Keratinocyte (primary cell): ENCODE data around the gene EIF2S3. TPM values are rescaled to one million over a fixed set of nuclear protein-coding genes. Genes with fewer than 3 reads are reported as not detected.

Source experiments
- DNase-seq: peaks from one replicate; pipeline ENCODE4 v3.0.0-alpha.2; 2011; ENCODE audit warnings: low read depth, missing footprints, low spot score
- FAIRE-seq: peaks from 2 replicates; lab custom pipeline; 2011; peaks lifted over from hg19 to GRCh38; lab: Jason Lieb, UNC
- H2AFZ ChIP-seq: 2 replicates; pipeline ENCODE4 v1.6.0; 2012; ENCODE audit warnings: low read length, control low read depth, inconsistent platforms; ENCODE audit not compliant: control insufficient read depth
- H3K27ac ChIP-seq: 2 replicates; pipeline ENCODE4 v1.5.1; 2011; ENCODE audit warnings: low read length; ENCODE audit not compliant: control insufficient read depth, insufficient read depth
- H3K27me3 ChIP-seq: 3 replicates; pipeline ENCODE4 v1.6.0; 2011; ENCODE audit warnings: low read length; ENCODE audit not compliant: control insufficient read depth, insufficient read depth; ENCODE audit errors: extremely low read depth
- H3K36me3 ChIP-seq, 2 experiments: 2 replicates in 1 of 2; 3 replicates in 1 of 2; pipeline ENCODE4 v1.5.1; 2011; ENCODE audit warnings: low read length in 2 of 2, mild to moderate bottlenecking in 1 of 2; ENCODE audit not compliant: control insufficient read depth in 2 of 2, insufficient read depth in 2 of 2; ENCODE audit errors: extremely low read depth in 1 of 2
- H3K4me1 ChIP-seq: 3 replicates; pipeline ENCODE4 v1.5.1; 2011; ENCODE audit warnings: low read length; ENCODE audit not compliant: control insufficient read depth, insufficient read depth; ENCODE audit errors: extremely low read depth
- H3K4me2 ChIP-seq: 3 replicates; pipeline ENCODE4 v1.6.0; 2011; ENCODE audit warnings: low read depth, low read length; ENCODE audit not compliant: control insufficient read depth, insufficient read depth; ENCODE audit errors: extremely low read depth
- H3K4me3 ChIP-seq, 3 experiments: fragments of 200-600 bp in 1 of 3; sonication (generic) in 1 of 3; 2 replicates in 2 of 3; 3 replicates in 1 of 3; pipeline ENCODE4 v1.5.1; 2011 to 2016; ENCODE audit warnings: low read length in 3 of 3, mild to moderate bottlenecking in 3 of 3, control low read depth in 2 of 3, inconsistent platforms in 1 of 3, low read depth in 1 of 3, mixed read lengths in 1 of 3, mixed run types in 1 of 3, moderate library complexity in 1 of 3; ENCODE audit not compliant: control insufficient read depth in 2 of 3, insufficient read depth in 2 of 3; ENCODE audit errors: extremely low read depth in 1 of 3
- H3K79me2 ChIP-seq: 2 replicates; pipeline ENCODE4 v1.6.0; 2012; ENCODE audit warnings: low read length; ENCODE audit not compliant: control insufficient read depth, insufficient read depth
- H3K9ac ChIP-seq: 3 replicates; pipeline ENCODE4 v1.6.0; 2011; ENCODE audit warnings: low read length; ENCODE audit not compliant: control insufficient read depth, insufficient read depth; ENCODE audit errors: extremely low read depth
- H3K9me1 ChIP-seq: 3 replicates; pipeline ENCODE4 v1.6.0; 2011; ENCODE audit warnings: low read length; ENCODE audit not compliant: control insufficient read depth, insufficient read depth; ENCODE audit errors: extremely low read depth
- H3K9me3 ChIP-seq: 2 replicates; pipeline ENCODE4 v1.5.1; 2012; ENCODE audit warnings: low read depth, low read length; ENCODE audit not compliant: control insufficient read depth
- H4K20me1 ChIP-seq: 3 replicates; pipeline ENCODE4 v1.6.0; 2011; ENCODE audit warnings: low read length; ENCODE audit not compliant: control insufficient read depth, insufficient read depth; ENCODE audit errors: extremely low read depth
- CTCF ChIP-seq, 3 experiments: IDR thresholded peaks in 1 of 3; conservative IDR thresholded peaks in 1 of 3; optimal IDR thresholded peaks in 1 of 3; 2 replicates in 2 of 3; 3 replicates in 1 of 3; pipeline versions ENCODE3 to v1.5.1; 2011; ENCODE audit warnings: low read length in 3 of 3, mild to moderate bottlenecking in 3 of 3, moderate library complexity in 2 of 3, control low read depth in 1 of 3, inconsistent platforms in 1 of 3; ENCODE audit not compliant: insufficient read depth in 2 of 3; ENCODE audit errors: extremely low read depth in 1 of 3
- EZH2 ChIP-seq: IDR thresholded peaks from one replicate; pipeline ENCODE4 v1.6.1; 2012; ENCODE audit warnings: inconsistent platforms, mild to moderate bottlenecking, low read length, moderate library complexity
- dilution Hi-C: fragments of 300-500 bp; cut with MboI; formaldehyde crosslinking; loops from one replicate; pipeline ENCODE4 v1.7.0; 2020; ENCODE audit warnings: low sequenced_read_pairs; ENCODE audit not compliant: extremely low pct_ligation_motif_present
- polyA plus RNA-seq, 5 experiments: library from polyadenylated mRNA; depleted of rRNA in 3 of 5; stranded (reverse) in 3 of 5; stranded (forward) in 1 of 5; unstranded in 1 of 5; fragments of >200 nt; gene quantifications; 1 replicate in 1 of 5; 2 replicates in 3 of 5; 3 replicates in 1 of 5; pipeline versions ENCODE4 v1.2.1 to v1.2.3, GENCODE V29; 2011 to 2012; ENCODE audit warnings: missing spikeins in 2 of 5, low read depth in 1 of 5, low replicate concordance in 1 of 5

EIF2S3 gene
- polyA plus RNA-seq, 1 donor (not counting 4 experiments of a cell fraction or from before 2014, with no cell fraction given) = 127 TPM

GRCh38 chrX:24030597-24030996 lies 24.2 kb upstream of the EIF2S3 start:
- dilution Hi-C loops = no loop called here
- TF ChIP-seq EZH2 (no peak), CTCF (optimal IDR thresholded peaks at IDR 0.05 in 1 of 3, IDR thresholded peaks at IDR 0.05 in 1 of 3, conservative IDR thresholded peaks at IDR 0.05 in 1 of 3; ENCODE audit: extremely low read depth in 1 of 3, insufficient read depth in 2 of 3, low read length in 3 of 3) (no peak)
- Histone ChIP-seq H3K9me1 (no peaks in the 10 kb centered on the region), H3K79me2 (no peaks in the 10 kb centered on the region), H3K4me2 (no peak overlapping the region), H3K27ac (no peak overlapping the region), H3K27me3 (no peaks in the 10 kb centered on the region), H3K4me1 (no peaks in the 10 kb centered on the region), H3K9me3 (no peaks in the 10 kb centered on the region), H3K9ac (no peak overlapping the region), H3K36me3 (no peaks in the 10 kb centered on the region), H4K20me1 (no peaks in the 10 kb centered on the region), H2AFZ (no peak overlapping the region), H3K4me3 (no peak overlapping the region)
- no peak for DNase-seq
- FAIRE-seq = no peak

GRCh38 chrX:24034485-24034884 lies 20.3 kb upstream of the EIF2S3 start:
- no peaks in the 10 kb centered on the region for H3K9me1 ChIP-seq
- no peaks in the 10 kb centered on the region for H4K20me1 ChIP-seq
- no peak for TF ChIP-seq CTCF (optimal IDR thresholded peaks at IDR 0.05 in 1 of 3, IDR thresholded peaks at IDR 0.05 in 1 of 3, conservative IDR thresholded peaks at IDR 0.05 in 1 of 3; ENCODE audit: extremely low read depth in 1 of 3, insufficient read depth in 2 of 3, low read length in 3 of 3)
- TF ChIP-seq EZH2 = no peak
- dilution Hi-C loops = no loop called here
- no peaks in the 10 kb centered on the region for H3K4me1 ChIP-seq
- H3K9me3 ChIP-seq = no peaks in the 10 kb centered on the region
- no peaks in the 10 kb centered on the region for H3K79me2 ChIP-seq
- H3K4me2 ChIP-seq = no peak overlapping the region
- DNase-seq = no peak
- H3K9ac ChIP-seq = no peak overlapping the region
- no peak overlapping the region for H3K4me3 ChIP-seq
- no peak overlapping the region for H2AFZ ChIP-seq
- H3K27me3 ChIP-seq = no peaks in the 10 kb centered on the region
- no peak for FAIRE-seq
- no peaks in the 10 kb centered on the region for H3K36me3 ChIP-seq
- no peak overlapping the region for H3K27ac ChIP-seq
